Measurements from ENCODE around the gene CTCF. TPM values are rescaled to one million over a fixed set of nuclear protein-coding genes. Genes with fewer than 3 reads are reported as not detected.

Gene CTCF
- total RNA-seq, 1 donor from 2014 or later: 69.8 TPM

DNA sequence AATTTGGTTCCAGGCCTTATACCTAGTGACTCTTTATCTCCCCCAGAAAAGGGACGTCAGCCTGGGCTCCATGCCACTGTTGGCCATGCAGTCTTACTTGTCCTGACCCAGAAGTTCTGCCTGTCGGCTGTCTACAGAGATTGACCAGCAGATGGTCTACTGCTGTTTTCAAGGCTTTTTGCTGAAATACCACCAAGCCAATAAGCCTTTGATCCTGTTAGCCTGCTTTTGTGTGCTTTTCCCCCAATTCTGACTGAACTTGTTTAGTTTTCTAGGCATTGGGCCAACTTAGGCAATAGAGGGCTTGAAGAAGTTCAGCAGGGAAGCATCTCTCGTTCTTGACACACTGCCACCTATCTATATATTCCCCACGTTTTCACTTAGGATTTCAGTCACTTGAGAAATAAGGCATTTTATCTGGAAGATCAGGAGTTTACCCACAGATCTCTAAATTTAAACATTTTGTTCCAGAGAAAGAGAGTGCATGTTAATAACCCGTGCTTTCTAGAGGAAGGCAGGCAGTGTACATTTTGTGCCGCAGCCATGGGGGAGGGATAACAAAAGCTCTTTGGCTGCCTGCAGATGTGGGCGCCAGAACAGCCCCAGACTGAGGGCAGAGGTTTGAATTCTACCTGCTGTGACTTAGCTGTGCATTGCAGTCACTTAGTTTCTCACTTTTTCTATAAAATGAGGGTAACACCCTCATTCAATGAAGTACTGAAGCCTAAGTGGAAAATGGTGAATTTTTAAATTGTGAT is 70.3 kb downstream of the CTCF start:
- Mint-ChIP-seq H3K9me3 (ENCODE audit: low read depth) (no peaks in the 10 kb centered on the region), H3K27ac (peak overlapping the region; percentile 73), H3K27me3 (no peaks in the 10 kb centered on the region), H3K36me3 (ENCODE audit: insufficient read depth) (peaks cover 25% of the 10 kb centered on the region), H3K4me1 (ENCODE audit: low read depth) (no peaks in the 10 kb centered on the region), H3K4me3 (ENCODE audit: low read depth) (no peak overlapping the region)
- no peak for DNase-seq (ENCODE audit: low spot score, unreplicated experiment)
- TF ChIP-seq, protein P1, sequence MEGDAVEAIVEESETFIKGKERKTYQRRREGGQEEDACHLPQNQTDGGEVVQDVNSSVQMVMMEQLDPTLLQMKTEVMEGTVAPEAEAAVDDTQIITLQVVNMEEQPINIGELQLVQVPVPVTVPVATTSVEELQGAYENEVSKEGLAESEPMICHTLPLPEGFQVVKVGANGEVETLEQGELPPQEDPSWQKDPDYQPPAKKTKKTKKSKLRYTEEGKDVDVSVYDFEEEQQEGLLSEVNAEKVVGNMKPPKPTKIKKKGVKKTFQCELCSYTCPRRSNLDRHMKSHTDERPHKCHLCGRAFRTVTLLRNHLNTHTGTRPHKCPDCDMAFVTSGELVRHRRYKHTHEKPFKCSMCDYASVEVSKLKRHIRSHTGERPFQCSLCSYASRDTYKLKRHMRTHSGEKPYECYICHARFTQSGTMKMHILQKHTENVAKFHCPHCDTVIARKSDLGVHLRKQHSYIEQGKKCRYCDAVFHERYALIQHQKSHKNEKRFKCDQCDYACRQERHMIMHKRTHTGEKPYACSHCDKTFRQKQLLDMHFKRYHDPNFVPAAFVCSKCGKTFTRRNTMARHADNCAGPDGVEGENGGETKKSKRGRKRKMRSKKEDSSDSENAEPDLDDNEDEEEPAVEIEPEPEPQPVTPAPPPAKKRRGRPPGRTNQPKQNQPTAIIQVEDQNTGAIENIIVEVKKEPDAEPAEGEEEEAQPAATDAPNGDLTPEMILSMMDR (IDR thresholded peaks at IDR 0.05; ENCODE audit: unreplicated experiment): no peak

DNA sequence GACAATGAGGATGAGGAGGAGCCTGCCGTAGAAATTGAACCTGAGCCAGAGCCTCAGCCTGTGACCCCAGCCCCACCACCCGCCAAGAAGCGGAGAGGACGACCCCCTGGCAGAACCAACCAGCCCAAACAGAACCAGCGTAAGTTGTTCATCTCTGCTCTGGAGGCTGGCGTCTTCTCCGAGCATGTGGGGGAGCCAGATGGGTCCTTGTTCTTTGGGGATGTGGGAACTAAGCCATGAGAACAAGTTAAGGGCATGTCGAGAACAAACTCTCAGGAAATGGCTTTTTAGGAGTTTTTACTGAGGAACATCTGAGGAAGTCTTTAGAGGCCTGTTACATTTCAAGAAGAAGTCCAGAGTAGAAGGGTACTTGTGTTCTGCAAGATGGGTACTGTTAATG is 74.4 kb downstream of the CTCF start:
- no peaks in the 10 kb centered on the region for H3K9me3 Mint-ChIP-seq (ENCODE audit: low read depth)
- no peaks in the 10 kb centered on the region for H3K4me1 Mint-ChIP-seq (ENCODE audit: low read depth)
- no peak overlapping the region for H3K27ac Mint-ChIP-seq
- DNase-seq (ENCODE audit: low spot score, unreplicated experiment): no peak
- peaks cover 27% of the 10 kb centered on the region for H3K36me3 Mint-ChIP-seq (ENCODE audit: insufficient read depth)
- no peak overlapping the region for H3K4me3 Mint-ChIP-seq (ENCODE audit: low read depth)
- TF ChIP-seq, protein P1 (IDR thresholded peaks at IDR 0.05; ENCODE audit: unreplicated experiment): no peak
- no peaks in the 10 kb centered on the region for H3K27me3 Mint-ChIP-seq

DNA sequence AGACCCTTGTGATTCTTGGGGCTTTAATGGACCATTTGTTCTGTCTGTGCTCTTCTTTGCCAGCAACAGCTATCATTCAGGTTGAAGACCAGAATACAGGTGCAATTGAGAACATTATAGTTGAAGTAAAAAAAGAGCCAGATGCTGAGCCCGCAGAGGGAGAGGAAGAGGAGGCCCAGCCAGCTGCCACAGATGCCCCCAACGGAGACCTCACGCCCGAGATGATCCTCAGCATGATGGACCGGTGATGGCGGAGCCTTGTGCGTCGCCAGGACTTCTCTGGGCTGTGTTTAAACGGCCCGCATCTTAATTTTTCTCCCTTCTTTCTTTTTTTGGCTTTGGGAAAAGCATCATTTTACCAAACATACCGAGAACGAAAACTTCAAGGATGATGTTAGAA is 75.3 kb downstream of the CTCF start:
- H3K4me3 Mint-ChIP-seq (ENCODE audit: low read depth): no peak overlapping the region
- H3K27ac Mint-ChIP-seq: no peak overlapping the region
- H3K36me3 Mint-ChIP-seq (ENCODE audit: insufficient read depth): peaks cover 21% of the 10 kb centered on the region
- H3K27me3 Mint-ChIP-seq: no peaks in the 10 kb centered on the region
- no peak for DNase-seq (ENCODE audit: low spot score, unreplicated experiment)
- H3K4me1 Mint-ChIP-seq (ENCODE audit: low read depth): no peaks in the 10 kb centered on the region
- H3K9me3 Mint-ChIP-seq (ENCODE audit: low read depth): no peaks in the 10 kb centered on the region
- TF ChIP-seq, protein P1 (IDR thresholded peaks at IDR 0.05; ENCODE audit: unreplicated experiment): no peak

DNA sequence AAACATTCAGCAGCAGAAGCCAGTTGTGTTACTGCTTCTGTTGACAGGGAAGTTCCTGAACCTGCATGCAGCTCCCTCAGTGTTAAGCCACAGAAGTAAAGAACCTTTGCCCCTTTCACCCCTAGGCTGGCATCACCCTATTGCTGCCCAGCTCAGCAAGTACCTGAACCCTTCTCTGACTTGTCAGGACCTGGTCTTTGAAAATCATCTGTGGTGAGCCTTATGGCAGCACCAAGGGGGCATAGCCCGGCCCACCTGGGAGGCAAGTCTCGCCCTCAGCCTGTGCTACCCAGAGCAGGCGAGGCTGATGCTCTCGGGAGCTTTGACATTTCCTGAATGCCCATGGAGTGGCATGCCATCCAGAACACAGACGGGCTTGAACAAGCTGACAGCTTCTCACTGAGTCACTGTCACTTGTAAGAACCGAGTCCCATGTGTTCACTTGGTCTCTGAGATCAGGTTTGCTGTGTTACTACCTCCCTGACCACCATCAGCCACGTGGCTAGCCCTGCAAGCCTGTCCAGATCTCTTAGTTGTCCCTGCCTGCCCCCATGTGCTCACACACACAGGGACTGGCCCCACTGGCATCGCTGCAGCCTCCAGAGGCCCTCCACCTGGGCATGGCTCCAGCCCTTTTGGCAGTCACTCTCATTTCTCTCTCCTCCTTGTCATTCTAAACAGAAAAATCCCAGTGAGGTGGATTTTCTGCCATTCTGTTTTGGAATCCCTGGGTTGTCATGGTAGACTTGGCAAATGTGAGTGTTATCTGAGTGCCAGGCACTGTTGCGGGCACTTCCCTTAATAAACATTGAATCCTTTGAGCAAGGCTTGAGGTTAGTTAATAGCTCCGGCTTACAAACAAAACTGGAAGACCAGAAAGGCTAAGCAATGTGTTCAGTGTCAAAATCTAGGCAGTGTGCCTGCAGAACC is 79.7 kb downstream of the CTCF start:
- H3K4me1 Mint-ChIP-seq (ENCODE audit: low read depth): no peaks in the 10 kb centered on the region
- DNase-seq (ENCODE audit: low spot score, unreplicated experiment): no peak
- peaks cover 13% of the 10 kb centered on the region for H3K36me3 Mint-ChIP-seq (ENCODE audit: insufficient read depth)
- H3K9me3 Mint-ChIP-seq (ENCODE audit: low read depth): no peaks in the 10 kb centered on the region
- peaks cover 16% of the 10 kb centered on the region for H3K27me3 Mint-ChIP-seq
- TF ChIP-seq, protein P1 (IDR thresholded peaks at IDR 0.05; ENCODE audit: unreplicated experiment): no peak
- H3K27ac Mint-ChIP-seq: no peak overlapping the region
- no peak overlapping the region for H3K4me3 Mint-ChIP-seq (ENCODE audit: low read depth)

DNA sequence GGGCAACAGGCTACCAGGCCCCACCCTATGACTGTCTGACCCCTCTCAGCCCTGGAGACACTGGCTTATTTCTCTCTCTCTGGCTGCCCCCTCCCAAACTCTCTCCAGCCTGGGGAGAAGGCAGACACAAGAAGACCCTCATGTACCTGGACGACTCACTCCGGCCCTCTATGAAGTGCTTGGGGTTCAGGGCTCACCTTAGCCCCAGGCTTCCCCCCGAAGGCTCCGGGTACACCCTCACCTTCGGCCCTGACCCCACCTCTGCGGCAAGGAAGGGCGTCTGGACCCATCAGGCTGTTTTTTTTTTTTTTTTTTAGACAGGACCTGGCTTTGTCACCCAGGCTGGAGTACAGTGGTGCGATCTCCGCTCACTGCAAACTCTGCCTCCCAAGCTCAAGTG is 81.7 kb downstream of the CTCF start:
- peaks cover 16% of the 10 kb centered on the region for H3K27me3 Mint-ChIP-seq
- peaks cover 6% of the 10 kb centered on the region for H3K36me3 Mint-ChIP-seq (ENCODE audit: insufficient read depth)
- H3K9me3 Mint-ChIP-seq (ENCODE audit: low read depth): no peaks in the 10 kb centered on the region
- TF ChIP-seq, protein P1 (IDR thresholded peaks at IDR 0.05; ENCODE audit: unreplicated experiment): no peak
- no peak overlapping the region for H3K4me3 Mint-ChIP-seq (ENCODE audit: low read depth)
- no peak for DNase-seq (ENCODE audit: low spot score, unreplicated experiment)
- no peaks in the 10 kb centered on the region for H3K4me1 Mint-ChIP-seq (ENCODE audit: low read depth)
- H3K27ac Mint-ChIP-seq: no peak overlapping the region

Measured in progenitor cell of endocrine pancreas (in vitro differentiated cells).